GM19463 (cell line): Measurements from ENCODE around the gene RHAG.

ENCODE experiments used
- ATAC-seq: cut with Tn5 transposase; IDR thresholded peaks from one replicate; pipeline ENCODE4 v1.9.1; 2021; ENCODE audit warnings: mild to moderate bottlenecking, moderate library complexity; ENCODE audit not compliant: unreplicated experiment

The RHAG gene

DNA sequence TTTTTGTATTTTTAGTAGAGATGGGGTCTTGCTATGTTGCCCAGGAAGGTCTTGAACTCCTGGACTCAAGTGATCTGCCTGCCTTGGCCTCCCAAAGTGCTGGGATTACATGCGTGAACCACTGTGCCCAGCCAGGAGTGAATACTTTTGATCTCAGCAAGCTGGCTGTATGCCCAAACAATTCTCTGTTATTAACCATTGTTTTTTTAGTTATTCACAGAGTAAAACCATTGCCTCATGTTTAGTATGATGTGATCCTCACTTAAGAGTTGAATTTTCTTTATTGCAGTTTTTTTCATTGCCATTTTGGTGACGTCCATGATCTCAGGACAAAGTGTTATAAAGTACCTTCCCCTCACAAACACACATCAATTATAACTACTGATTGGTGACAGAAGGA, 71.4 kb downstream of the RHAG start:
- no peak for ATAC-seq

DNA sequence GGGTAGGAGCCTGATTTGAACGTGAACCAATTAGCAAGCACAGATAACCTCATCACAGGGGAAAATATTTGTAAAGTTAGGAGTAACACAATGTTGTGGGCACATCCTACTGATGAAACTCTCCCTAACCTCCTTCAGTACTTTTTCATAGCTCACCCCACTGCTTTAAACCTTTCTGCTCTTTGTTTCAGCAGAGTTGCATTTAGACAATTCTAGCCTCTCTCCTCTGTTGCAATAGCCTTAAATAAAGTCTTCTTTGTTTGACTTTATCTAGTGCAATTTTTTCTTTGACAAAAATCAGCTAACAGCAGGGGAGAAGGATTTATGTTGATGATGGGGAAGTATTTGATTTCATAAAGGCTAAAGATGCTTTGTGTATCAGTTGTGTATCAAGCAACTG, 72.1 kb downstream of the RHAG start:
- no peak for ATAC-seq

DNA sequence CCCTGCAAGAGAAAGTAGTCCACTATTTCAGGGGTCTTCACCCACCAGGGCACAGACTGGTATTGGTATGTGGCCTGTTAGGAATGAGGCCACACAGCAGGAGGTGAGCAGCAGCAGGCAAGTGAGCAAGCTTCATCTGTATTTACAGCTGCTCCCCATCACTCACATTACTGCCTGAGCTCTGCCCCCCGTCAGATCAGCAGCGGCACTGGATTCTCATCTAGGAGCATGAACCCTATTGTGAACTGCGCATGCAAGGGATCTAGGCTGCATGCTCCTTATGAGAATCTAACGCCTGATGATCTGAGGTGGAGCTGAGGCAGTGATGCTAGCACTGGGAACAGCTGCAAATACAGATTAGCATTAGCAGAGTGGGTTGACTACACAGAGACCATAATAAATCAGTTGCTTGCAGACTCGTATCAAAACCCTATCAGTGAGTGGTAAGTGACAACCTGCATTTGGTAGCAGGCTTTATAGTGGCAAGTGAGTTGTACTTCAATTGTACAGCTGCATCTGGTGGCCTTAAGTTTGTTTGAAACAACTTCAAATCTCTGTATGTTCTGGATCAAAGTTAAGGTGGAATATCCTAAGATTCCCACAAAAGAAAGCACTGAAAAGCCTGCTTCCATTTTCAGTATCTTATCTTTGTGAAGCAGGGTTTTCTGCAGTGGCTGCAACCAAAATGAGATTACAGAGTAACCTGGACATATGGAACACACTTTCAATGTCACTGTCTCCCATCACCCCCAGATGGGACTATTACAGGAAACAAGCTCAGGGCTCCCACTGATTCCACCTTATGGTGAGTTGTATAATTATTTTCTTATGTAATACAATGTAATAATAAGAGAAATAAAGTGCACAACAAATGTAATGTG, 73.4 kb downstream of the RHAG start:
- ATAC-seq = no peak

DNA sequence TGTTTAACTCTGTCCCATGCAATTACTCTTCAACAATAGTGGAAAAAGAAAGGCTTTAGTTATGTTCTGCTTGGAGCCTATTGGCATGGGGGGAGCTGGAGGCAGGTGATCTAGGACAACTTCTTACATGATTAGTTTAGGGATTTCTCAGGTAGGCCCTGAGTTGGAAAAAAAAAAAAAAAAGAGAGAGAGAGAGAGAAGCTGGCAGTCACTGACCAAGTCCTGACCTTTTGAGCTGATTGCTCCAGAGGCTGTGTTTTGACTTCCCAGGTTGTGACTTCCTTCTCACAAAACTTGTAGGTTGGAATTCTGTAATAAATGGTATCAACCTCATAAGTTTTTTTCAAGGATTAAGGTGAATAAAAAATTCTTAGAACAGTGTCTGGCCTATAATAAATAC, 78.4 kb downstream of the RHAG start:
- ATAC-seq = no peak

GRCh38 chr6:49557177-49557576, 79.5 kb downstream of the RHAG start:
- no peak for ATAC-seq

- no peak for ATAC-seq
Measured at GRCh38 chr6:49556429-49556837, 80.2 kb downstream of the RHAG start.

DNA sequence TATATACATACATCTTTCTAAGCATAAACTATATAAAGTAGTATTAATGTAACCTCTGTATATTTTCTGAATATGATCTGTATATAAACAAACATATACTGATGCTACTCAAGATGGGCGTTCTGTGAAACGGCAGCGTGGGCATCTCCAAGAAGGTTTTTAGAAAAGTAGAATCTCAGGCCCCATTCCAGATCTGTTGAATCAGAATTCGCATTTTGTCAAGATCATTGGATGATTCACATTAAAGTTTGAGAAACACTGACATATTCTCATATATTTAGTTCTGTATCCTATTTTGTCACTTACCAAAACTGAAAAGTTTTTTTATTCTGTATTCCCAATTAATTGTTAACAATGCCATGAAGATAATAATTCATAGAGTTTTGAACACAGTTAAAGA, 80.7 kb downstream of the RHAG start:
- ATAC-seq = no peak
